SKM-1 treated with dmso at 0.1 percent for 144 hours (cell line): ENCODE measurements around the gene NEU4.
"Not testable (repeated sequence)": the region's sequence is repeated elsewhere in the genome, so short reads cannot be mapped to it uniquely, and the experiment has no call there.

Experiments
- DNase-seq: peaks from one replicate; lab custom pipeline; 2025; ENCODE audit not compliant: unreplicated experiment; lab: John Stamatoyannopoulos, UW

NEU4 gene

GRCh38 chr2:241833101-241833663 lies 24.2 kb downstream of the NEU4 start:
- DNase-seq, result no peak

GRCh38 chr2:241833756-241834526 lies 24.9 kb downstream of the NEU4 start:
- DNase-seq, result not testable (repeated sequence)

- DNase-seq, result no peak
These were observed 25.7 kb downstream of the NEU4 start for GRCh38 chr2:241834527-241835210.

GRCh38 chr2:241835611-241836010 lies 26.6 kb downstream of the NEU4 start:
- DNase-seq, result no peak

- no peak for DNase-seq
These were observed 27.3 kb downstream of the NEU4 start for GRCh38 chr2:241836292-241836691.

GRCh38 chr2:241837197-241837965 lies 28.4 kb downstream of the NEU4 start:
- no peak for DNase-seq

- DNase-seq, result no peak
These were observed 32.4 kb downstream of the NEU4 start for GRCh38 chr2:241841181-241842066.

GRCh38 chr2:241842067-241842415 lies 33.0 kb downstream of the NEU4 start:
- no peak for DNase-seq

GRCh38 chr2:241842620-241843211 lies 33.7 kb downstream of the NEU4 start:
- DNase-seq, result peak; percentile 64

- DNase-seq, result no peak
These were observed 34.5 kb downstream of the NEU4 start for GRCh38 chr2:241843321-241844065.

- peak; percentile 35 for DNase-seq
These were observed 35.2 kb downstream of the NEU4 start for GRCh38 chr2:241844066-241844728.

GRCh38 chr2:241844831-241845578 lies 36.0 kb downstream of the NEU4 start:
- no peak for DNase-seq

- no peak for DNase-seq
These were observed 37.4 kb downstream of the NEU4 start for GRCh38 chr2:241846406-241846805.

- DNase-seq, result no peak
These were observed 40.0 kb downstream of the NEU4 start for GRCh38 chr2:241848761-241849615.

- no peak for DNase-seq
These were observed 40.9 kb downstream of the NEU4 start for GRCh38 chr2:241849616-241850543.
